CD14-positive monocyte (primary cell): ENCODE data around the gene DOK6. TPM values are rescaled to one million over a fixed set of nuclear protein-coding genes. Genes with fewer than 3 reads are reported as not detected.

Source experiments
- DNase-seq, 3 donors: peaks; one replicate each; pipeline ENCODE4 v3.0.0-alpha.2; 2011 to 2022
- H2AFZ ChIP-seq: 2 replicates; pipeline ENCODE4 v1.6.0; 2012; ENCODE audit warnings: mild to moderate bottlenecking, low read depth, low read length, inconsistent platforms; ENCODE audit not compliant: insufficient read depth, poor library complexity, severe bottlenecking
- H3K27ac ChIP-seq, 2 donors: 1 replicate in 1 of 2; 2 replicates in 1 of 2; pipeline ENCODE4 v1.5.1; 2012 to 2013; ENCODE audit warnings: low read length in 2 of 2, control low read depth in 1 of 2, inconsistent platforms in 1 of 2, low read depth in 1 of 2, mild to moderate bottlenecking in 1 of 2
- H3K27me3 ChIP-seq, 2 donors: one replicate each; pipeline versions ENCODE4 v1.6.0 to v1.6.1; 2011 to 2013; ENCODE audit warnings: low read length in 2 of 2; ENCODE audit not compliant: control insufficient read depth in 2 of 2, insufficient read depth in 2 of 2
- H3K36me3 ChIP-seq, 2 donors: replicated peaks in 1 of 2; 1 replicate in 1 of 2; 2 replicates in 1 of 2; pipeline versions ENCODE4 v1.5.1 to v1.6.1; 2012 to 2013; ENCODE audit warnings: low read length in 2 of 2, control low read depth in 1 of 2, inconsistent platforms in 1 of 2, mild to moderate bottlenecking in 1 of 2; ENCODE audit not compliant: insufficient read depth in 2 of 2, control insufficient read depth in 1 of 2
- H3K4me1 ChIP-seq, 2 donors: 1 replicate in 1 of 2; 2 replicates in 1 of 2; pipeline versions ENCODE4 v1.5.1 to v1.6.1; 2012 to 2013; ENCODE audit warnings: low read length in 2 of 2, control low read depth in 1 of 2, inconsistent platforms in 1 of 2, mild to moderate bottlenecking in 1 of 2, moderate library complexity in 1 of 2; ENCODE audit not compliant: insufficient read depth in 2 of 2, control insufficient read depth in 1 of 2
- H3K4me2 ChIP-seq: replicated peaks from 2 replicates; pipeline ENCODE3; 2012; ENCODE audit warnings: low read length, moderate library complexity, mild to moderate bottlenecking; ENCODE audit not compliant: poor library complexity, severe bottlenecking; ENCODE audit errors: extremely low read depth
- H3K4me3 ChIP-seq, 3 experiments: fragments of 200-600 bp in 1 of 3; sonication (generic) in 1 of 3; replicated peaks in 1 of 3; 1 replicate in 2 of 3; 2 replicates in 1 of 3; pipeline ENCODE4 v1.5.1; 2011 to 2013; ENCODE audit warnings: low read length in 3 of 3, mild to moderate bottlenecking in 3 of 3, control low read depth in 2 of 3, low read depth in 2 of 3, inconsistent platforms in 1 of 3, moderate library complexity in 1 of 3
- H3K79me2 ChIP-seq: 2 replicates; pipeline ENCODE4 v1.6.0; 2012; ENCODE audit warnings: mild to moderate bottlenecking, control low read depth, inconsistent platforms, low read length, moderate library complexity; ENCODE audit not compliant: insufficient read depth
- H3K9ac ChIP-seq: 2 replicates; pipeline ENCODE4 v1.6.0; 2017; ENCODE audit warnings: low read length, mild to moderate bottlenecking; ENCODE audit not compliant: insufficient read depth, poor library complexity, severe bottlenecking
- H3K9me3 ChIP-seq, 2 donors: replicated peaks in 1 of 2; 1 replicate in 1 of 2; 2 replicates in 1 of 2; pipeline versions ENCODE4 v1.5.1 to v1.6.1; 2012 to 2013; ENCODE audit warnings: low read length in 2 of 2, control low read depth in 1 of 2; ENCODE audit not compliant: control insufficient read depth in 1 of 2, insufficient read depth in 1 of 2
- H4K20me1 ChIP-seq: 2 replicates; pipeline ENCODE4 v1.6.0; 2012; ENCODE audit warnings: mild to moderate bottlenecking, low read length, control low read depth, moderate library complexity; ENCODE audit not compliant: insufficient read depth
- H3K27ac Mint-ChIP-seq, 7 donors: one replicate each; pipeline ENCODE4 v1.8.0; 2020; ENCODE audit warnings: mild to moderate bottlenecking in 7 of 7, mixed read lengths in 7 of 7, moderate library complexity in 6 of 7, inconsistent platforms in 2 of 7
- H3K27me3 Mint-ChIP-seq, 3 donors: one replicate each; pipeline ENCODE4 v1.8.0; 2021 to 2022; ENCODE audit warnings: low read depth in 3 of 3, mild to moderate bottlenecking in 3 of 3, mixed read lengths in 3 of 3, moderate library complexity in 3 of 3, inconsistent platforms in 1 of 3
- H3K36me3 Mint-ChIP-seq, 2 donors: one replicate each; pipeline ENCODE4 v1.8.0; 2020; ENCODE audit warnings: mixed read lengths in 2 of 2, inconsistent platforms in 1 of 2, mild to moderate bottlenecking in 1 of 2
- H3K4me1 Mint-ChIP-seq: one replicate; pipeline ENCODE4 v1.8.0; 2020; ENCODE audit warnings: mild to moderate bottlenecking, mixed read lengths
- H3K4me3 Mint-ChIP-seq, 2 donors: one replicate each; pipeline ENCODE4 v1.8.0; 2020; ENCODE audit warnings: mild to moderate bottlenecking in 2 of 2, mixed read lengths in 2 of 2, moderate library complexity in 1 of 2
- H3K9me3 Mint-ChIP-seq, 7 donors: one replicate each; pipeline ENCODE4 v1.8.0; 2020 to 2022; ENCODE audit warnings: mixed read lengths in 7 of 7, mild to moderate bottlenecking in 6 of 7, moderate library complexity in 6 of 7, inconsistent platforms in 2 of 7
- WGBS: methylation state at CpG from one replicate; pipeline ENCODE4 v1.1.5; 2013; ENCODE audit warnings: missing lambda C conversion rate; ENCODE audit not compliant: insufficient coverage; 5-methylcytosine and 5-hydroxymethylcytosine counted together
- intact Hi-C, 2 donors: fragments of 100-400 bp; cut with micrococcal nuclease; formaldehyde crosslinking; loops; one replicate each; pipeline versions ENCODE4 v1.15.0 to v1.15.1; 2023
- polyA plus RNA-seq, 3 donors: library from polyadenylated mRNA; depleted of rRNA in 1 of 3; unstranded in 2 of 3; stranded (reverse) in 1 of 3; fragments of 300-500 nt in 2 of 3; fragments of >200 nt in 1 of 3; fragmentation: Illumina TruSeq in 2 of 3; gene quantifications; 1 replicate in 2 of 3; 2 replicates in 1 of 3; pipeline ENCODE4 v1.2.3, GENCODE V29; 2012 to 2021
- TF ChIP-seq, protein P1 (sequence below): fragments of 200-600 bp; IDR thresholded peaks from one replicate; pipeline ENCODE4 v1.8.0; 2022; ENCODE audit warnings: antibody characterized with exemption, mild to moderate bottlenecking

The DOK6 gene
- polyA plus RNA-seq, 3 donors = not detected

DNA sequence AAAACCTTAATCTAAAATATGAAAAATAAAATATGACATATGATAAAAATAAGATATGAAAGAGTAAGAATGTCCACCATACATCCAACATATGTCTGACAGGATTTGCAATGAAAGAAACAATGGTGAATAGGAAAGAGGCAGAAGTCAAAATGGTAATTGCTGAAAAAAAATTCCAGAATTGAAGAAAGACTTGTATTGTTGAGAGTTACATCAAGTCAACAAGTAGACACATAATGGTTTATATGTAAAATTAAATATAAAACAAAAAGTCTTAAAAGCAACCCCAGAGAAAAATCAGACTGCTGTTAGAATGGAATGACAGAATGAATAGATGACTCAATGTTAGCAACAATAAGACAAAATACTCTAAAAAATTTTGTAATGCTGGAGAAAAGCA lies 255.1 kb downstream of the DOK6 start:
- H3K4me2 ChIP-seq = no peak overlapping the region
- no peaks in the 10 kb centered on the region for H3K4me1 ChIP-seq
- no peak overlapping the region for H3K27ac Mint-ChIP-seq
- H3K4me3 ChIP-seq = no peak overlapping the region
- no peaks in the 10 kb centered on the region for H3K36me3 Mint-ChIP-seq
- intact Hi-C loops = no loop called here
- no peaks in the 10 kb centered on the region for H3K27me3 ChIP-seq
- H3K9ac ChIP-seq = no peak overlapping the region
- H3K4me3 Mint-ChIP-seq = no peak overlapping the region
- no peaks in the 10 kb centered on the region for H3K9me3 ChIP-seq
- no peak overlapping the region for H3K27ac ChIP-seq
- no peak overlapping the region for H2AFZ ChIP-seq
- no peaks in the 10 kb centered on the region for H3K4me1 Mint-ChIP-seq
- DNase-seq = no peak
- TF ChIP-seq, protein P1, sequence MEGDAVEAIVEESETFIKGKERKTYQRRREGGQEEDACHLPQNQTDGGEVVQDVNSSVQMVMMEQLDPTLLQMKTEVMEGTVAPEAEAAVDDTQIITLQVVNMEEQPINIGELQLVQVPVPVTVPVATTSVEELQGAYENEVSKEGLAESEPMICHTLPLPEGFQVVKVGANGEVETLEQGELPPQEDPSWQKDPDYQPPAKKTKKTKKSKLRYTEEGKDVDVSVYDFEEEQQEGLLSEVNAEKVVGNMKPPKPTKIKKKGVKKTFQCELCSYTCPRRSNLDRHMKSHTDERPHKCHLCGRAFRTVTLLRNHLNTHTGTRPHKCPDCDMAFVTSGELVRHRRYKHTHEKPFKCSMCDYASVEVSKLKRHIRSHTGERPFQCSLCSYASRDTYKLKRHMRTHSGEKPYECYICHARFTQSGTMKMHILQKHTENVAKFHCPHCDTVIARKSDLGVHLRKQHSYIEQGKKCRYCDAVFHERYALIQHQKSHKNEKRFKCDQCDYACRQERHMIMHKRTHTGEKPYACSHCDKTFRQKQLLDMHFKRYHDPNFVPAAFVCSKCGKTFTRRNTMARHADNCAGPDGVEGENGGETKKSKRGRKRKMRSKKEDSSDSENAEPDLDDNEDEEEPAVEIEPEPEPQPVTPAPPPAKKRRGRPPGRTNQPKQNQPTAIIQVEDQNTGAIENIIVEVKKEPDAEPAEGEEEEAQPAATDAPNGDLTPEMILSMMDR = no peak
- H4K20me1 ChIP-seq = no peaks in the 10 kb centered on the region
- no peaks in the 10 kb centered on the region for H3K27me3 Mint-ChIP-seq
- H3K36me3 ChIP-seq = no peaks in the 10 kb centered on the region
- H3K9me3 Mint-ChIP-seq = peaks cover 0 to 7% (median 0%) of the 10 kb centered on the region in 7 donors
- no peaks in the 10 kb centered on the region for H3K79me2 ChIP-seq

DNA sequence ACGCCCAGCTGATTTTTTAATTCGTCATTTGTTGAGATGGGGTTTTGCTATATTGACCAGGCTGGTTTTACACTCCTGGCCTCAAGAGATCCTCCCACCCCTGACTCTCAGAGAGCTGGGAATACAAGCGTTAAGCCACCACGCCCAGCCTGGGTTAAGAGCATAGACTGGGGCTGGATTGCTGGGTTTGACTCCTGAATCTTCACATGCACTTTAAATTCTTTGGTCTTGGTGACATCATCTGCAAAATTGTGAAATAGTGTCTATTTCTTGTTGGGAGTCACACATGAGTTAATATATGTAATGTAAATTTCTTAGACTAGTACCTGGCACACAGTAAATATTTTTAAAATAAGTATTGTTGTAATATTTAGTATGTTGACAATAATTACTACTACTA lies 257.4 kb downstream of the DOK6 start:
- Histone ChIP-seq H3K36me3 (no peaks in the 10 kb centered on the region), H3K4me2 (no peak overlapping the region), H3K79me2 (no peaks in the 10 kb centered on the region), H4K20me1 (no peaks in the 10 kb centered on the region), H3K27ac (no peak overlapping the region), H3K4me3 (no peak overlapping the region), H2AFZ (no peak overlapping the region), H3K9ac (no peak overlapping the region), H3K27me3 (no peaks in the 10 kb centered on the region), H3K9me3 (no peaks in the 10 kb centered on the region), H3K4me1 (no peaks in the 10 kb centered on the region)
- Mint-ChIP-seq H3K4me3 (no peak overlapping the region), H3K9me3 (peaks cover 0 to 3% (median 0%) of the 10 kb centered on the region in 7 donors), H3K27ac (no peak overlapping the region), H3K36me3 (no peaks in the 10 kb centered on the region), H3K27me3 (no peaks in the 10 kb centered on the region), H3K4me1 (no peaks in the 10 kb centered on the region)
- DNase-seq = no peak
- WGBS = no CpG with 5 or more reads among the region's 4 CpGs
- intact Hi-C loops = no loop called here
- TF ChIP-seq, protein P1 = no peak
